Activated T-cell treated with anti-CD3 and anti-CD28 coated beads for 1 hour (primary cell): ENCODE data around the gene DNAJC8.
A peak's percentile ranks its signal among the peaks of the same experiment; 100 is the strongest.

ENCODE experiments used
- DNase-seq: peaks from one replicate; pipeline ENCODE4 v3.0.0-alpha.2; 2020; ENCODE audit warnings: low read depth

The DNAJC8 gene

DNA sequence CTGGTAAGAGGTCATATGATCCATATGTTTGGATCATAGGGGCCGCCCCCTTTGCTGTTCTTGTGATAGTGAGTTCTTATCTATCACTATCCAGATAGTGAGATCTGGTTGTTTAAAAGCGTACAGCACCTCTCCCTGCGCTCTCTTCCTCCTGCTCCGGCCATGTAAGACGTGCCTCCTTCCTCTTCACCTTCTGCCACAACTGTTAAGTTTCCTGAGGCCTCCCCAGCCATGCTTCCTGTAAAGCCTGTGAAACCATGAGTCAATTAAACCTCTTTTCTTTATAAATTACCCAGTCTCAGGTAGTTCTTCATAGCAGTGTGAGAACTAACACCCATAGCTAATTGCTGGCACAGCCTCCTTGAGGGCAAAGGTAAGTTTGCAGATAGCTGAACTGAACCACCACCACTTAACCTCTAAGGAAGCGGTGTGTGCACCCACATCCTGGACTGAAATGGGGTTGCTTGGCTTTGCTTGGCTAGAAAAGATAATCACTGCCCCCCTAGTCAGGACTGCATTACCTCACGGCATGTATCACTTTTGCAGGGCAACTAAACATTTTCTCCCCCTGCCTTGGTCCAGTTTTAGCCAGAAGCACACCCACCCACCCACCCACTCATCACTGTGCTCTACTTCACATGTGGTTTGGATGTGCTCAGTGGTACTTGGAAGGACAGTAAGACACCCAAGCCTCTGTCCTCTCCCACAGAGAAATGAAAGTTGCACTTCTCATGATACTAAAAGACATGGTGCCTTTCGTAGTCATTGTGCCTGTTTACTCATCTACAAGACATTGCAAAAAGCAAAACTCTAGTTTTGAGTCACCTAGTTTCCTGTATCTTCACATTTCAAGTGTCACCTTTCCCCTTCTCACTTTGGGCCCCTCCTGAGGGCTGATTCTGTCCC is 33.2 kb downstream of the DNAJC8 start:
- peak; percentile 29 for DNase-seq

DNA sequence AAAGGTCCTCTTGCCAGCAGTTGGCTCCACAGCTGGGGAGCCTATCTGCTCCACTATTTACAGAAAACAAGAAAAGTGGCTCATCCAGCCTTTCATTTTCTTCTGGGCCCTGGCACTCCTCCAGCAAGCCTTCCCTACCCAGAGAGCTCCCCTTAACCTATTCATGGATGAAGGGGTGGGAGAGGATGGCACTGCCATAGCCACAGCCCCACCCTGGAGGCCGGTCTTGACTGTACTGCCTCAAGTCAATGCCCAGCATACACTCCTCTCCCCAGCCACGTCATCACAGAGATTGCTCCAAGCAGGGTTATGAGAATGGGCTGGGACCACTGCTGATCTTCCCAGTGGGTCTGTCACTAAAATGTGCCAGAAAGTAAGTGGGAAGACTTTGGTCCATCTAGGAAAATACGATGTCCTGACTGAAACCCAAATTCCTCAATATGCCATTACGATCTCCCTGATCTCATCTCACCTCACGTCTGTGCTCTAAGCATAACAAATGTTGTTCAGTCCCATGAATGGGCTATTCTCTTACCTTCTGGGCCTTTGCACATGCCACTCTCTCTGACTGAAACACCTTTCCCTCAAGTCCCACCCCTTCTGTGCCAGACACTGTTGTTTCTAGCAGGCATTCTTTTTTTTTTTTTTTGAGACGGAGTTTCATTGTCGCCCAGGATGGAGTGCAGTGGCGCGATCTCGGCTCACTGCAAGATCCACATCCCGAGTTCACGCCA is 35.0 kb downstream of the DNAJC8 start:
- no peak for DNase-seq

DNA sequence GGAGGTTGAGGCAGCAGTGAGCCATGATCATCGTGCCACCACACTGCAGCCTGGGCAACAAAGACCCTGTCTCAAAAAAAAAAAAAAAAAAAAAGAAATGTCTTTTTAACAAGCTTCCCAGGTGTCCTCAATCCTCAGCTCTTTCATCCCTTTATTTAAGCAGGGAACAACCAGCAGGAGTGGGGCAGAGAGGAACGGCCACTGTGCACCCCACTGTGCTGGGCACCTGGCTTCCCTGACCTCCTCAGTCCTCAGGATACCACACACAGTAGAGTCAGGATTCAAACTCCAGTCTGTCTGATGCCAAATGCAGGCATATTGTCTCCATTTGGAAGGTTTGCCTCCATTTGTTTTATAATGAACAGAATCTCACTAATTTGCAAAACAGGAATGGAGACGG is 36.5 kb downstream of the DNAJC8 start:
- no peak for DNase-seq

DNA sequence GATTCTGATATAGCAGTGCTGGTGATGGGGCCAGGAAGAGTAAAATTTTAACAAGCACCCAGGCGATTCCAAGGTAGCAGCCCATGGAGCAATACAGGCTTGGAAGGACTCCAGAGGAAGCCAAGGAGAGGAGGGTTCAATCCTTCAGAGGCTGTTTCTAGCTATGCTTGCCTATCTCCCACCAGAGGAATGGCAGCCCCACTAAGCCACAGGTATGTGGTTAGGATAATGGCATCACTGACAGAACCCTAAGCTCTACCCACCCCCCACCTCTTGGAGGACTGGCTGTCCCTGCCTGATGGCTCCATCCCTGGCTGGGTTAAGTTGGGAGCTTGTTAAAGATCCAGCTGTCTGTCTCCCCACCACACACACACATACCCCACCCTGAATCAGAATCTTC is 37.0 kb downstream of the DNAJC8 start:
- DNase-seq, result no peak

DNA sequence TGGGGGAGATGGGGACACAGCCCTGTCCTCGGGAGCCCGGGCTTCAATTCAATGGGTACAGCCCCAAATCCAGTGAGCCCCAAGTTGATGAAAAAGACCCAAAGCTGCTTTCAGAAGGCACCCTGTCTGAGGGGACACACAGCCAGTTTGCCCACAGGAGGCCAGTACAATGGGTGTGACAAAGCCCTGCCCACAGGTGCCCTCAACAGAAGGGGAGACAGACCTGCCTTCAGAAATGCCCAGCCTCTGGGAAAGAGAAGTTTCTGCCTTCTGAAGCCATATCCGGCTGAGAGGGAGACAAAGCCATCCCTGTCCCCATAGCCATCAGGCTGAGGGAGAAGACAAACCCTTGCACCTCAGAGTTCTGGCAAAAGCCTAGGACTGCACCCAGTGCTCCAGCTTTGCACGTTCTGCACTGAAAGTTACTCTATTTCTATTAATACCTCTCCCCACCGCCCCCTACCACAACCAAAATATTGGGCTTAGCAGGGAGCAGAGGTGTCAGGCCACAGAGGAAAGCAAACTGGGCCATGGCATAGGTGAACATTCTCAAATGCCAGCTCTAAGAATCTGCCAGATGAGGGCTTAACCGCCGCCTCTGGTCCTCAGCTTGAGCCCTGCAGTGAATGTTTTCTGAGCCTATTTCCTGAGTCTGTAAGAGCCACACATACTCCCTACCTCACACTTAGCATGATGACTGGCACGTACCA is 38.3 kb downstream of the DNAJC8 start:
- DNase-seq, result no peak

DNA sequence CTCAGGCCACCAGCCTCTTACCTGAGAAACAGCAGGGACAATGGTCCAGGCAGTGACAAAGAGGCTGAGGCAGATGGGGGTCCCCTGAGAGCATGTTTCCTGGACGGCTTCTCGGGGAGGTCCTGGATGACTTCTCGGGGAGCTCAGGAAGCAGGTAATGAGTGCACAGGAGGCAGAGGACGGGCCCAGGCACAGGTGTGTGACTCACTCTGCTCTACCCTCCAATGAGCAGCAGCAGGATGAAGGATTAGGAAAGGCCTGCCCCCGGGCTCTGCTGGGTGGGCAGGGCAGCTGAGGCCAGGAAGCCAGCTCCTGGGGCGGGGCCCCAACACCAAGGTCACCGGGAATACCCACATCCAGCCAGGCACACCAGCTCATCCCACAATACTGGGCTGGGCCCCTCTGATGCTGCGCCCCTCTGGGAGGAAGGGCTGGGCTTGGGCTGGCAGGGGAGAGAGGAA is 39.1 kb downstream of the DNAJC8 start:
- no peak for DNase-seq

DNA sequence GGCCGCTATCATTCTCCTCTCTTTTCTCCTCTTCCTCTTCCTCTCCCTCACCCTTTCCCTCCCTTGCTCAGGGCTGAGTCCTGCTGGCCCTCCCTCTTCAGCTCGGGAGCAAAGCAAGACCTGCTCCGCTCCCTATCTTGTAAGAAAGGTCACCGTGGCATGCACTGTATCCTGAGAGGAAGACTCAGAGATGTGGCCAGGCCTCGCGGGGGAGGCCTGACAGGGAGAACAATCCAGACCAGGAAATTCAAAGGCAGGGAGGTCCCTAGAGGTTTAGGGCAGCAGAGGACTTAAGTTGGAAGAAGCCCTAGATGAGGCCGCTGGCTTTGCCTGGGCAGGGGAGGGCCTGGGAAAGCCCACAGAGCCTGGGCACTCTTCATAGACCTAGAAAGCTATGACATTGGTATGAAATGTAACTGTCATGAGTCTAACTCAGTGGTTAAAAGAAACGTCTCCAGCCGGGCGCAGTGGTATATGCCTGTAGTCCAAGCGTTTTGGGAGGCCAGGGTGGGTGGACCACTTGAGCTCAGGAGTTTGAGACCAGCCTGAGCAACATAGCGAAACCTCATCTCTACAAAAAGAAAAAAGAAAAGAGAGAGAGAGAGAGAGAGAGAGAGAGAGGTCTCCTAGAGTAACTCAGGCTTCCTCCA is 41.7 kb downstream of the DNAJC8 start:
- no peak for DNase-seq

DNA sequence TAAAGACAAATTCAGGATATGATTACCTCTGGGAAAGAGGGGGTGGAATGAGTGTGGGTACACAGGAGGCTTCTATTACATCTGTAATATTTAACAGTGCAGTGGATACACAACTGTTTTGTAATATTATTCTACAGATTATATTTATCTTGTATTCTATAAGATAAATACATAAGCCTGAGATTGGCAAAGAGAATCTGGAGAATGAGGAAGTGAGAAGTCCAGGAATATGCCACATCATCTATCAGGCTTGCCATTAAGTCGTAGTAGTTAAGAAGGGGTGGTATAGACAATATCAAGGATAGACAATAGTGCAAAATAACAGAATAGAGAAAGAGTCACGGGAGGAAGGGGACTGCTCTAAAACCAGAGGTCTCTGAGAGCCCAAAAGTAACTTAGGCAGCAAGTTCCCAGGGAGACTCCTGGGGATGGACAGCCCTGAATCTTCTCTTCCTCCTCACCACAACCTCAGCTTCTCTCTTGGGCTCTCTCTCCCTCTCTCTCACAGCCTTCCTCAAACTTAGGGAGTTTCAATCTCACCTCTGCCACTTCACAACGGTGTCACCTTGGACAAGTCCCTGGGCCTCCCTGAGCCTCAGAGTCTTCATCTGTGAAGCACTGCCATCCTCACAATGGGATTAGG is 42.4 kb downstream of the DNAJC8 start:
- no peak for DNase-seq

DNA sequence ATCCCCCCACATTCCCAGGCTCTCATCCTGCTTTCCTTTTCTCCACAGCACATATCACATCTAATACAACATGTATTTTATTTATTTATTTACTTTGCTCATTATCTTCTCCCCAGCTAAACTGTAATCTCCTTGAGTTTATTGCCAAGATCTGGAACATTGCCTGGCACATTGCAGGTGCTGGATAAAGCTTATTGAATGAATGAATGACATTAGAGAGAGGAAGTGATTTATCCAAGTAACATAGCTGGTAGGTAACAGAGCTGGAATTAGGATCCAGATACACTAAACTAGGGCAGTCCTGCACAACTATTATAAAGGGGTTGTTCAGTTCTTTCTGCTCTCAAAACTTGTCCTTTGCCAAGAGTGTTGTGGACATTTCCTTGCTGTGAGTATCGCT is 47.8 kb downstream of the DNAJC8 start:
- no peak for DNase-seq

DNA sequence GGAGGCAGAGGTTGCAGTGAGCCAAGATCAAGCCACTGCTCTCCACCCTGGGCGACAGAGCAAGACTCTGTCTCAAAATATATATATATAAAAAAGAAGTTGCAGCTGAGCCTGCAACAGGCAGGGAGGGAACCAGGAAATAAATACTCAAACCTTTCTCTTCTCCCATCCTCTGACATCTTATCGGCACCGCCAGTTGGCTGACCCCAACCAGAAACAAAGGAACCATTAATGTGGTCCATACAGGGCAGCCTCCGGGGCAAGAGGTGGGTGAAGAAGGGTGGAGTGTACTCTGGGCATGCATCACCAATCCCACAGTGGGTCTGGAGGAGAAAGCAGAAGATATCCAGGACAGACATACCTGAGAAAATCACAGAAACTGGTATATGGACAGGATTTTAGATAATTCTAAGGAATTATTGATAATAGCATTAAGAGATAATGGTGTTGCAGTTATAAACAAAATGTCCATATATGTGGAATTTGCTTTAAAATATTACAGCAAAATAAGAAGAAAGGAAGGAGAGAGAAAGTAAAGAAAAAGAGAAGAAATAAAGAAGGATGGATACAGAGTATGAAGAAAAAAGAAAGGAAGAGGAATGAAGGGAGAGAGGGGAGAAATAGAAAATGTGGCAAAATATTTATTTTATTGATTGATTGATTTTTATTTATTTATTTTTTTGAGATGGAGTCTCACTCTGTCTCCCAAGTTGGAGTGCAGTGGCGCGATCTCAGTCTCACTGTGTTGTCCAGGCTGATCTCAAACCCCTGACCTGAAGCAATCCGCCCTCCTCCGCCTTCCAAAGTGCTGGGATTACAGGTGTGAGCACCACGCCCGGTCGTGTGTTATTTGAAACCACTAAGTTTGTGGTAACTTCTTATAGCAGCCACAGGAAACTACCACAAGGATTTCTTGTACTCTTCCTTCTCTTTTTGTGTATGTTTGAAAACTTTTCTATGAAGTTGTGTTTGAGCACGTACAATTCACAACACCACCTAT is 52.2 kb downstream of the DNAJC8 start:
- DNase-seq, result no peak

DNA sequence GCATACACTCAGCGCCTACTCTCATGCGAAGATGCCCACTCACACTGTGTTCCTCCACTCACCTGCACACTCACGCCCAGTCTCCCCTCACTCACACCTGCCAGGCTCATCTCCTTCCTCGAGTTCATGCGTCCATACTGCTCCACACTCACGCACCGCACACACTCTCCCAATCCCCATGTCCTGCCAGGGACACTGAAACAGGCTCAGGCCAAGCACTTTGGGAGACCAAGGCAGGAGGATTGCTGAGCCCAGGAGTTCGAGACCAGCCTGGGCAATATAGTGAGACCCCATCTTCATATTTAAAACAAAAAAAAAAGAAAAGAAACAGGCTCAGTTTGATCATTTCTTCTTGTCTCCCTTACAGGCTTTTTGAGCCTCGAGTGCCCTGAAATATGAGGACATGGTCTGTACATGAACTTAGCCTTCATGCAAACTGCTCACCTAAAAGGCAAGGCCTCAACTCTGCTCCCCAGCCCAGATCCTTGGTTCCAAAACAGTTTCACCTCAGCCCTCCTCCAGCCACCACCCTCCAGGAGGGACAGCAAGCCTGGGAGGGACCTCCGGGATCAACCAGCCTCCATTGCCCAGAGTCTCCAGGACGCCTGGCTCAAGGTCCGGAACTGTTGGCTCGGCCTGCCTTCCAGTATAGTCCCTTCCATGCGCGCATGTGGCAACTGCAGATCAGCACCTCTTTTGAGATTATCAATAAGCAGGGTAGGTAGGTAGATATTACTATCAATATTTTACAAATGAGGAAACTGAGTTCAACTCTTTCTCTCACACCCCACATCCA is 53.9 kb downstream of the DNAJC8 start:
- DNase-seq, result no peak

DNA sequence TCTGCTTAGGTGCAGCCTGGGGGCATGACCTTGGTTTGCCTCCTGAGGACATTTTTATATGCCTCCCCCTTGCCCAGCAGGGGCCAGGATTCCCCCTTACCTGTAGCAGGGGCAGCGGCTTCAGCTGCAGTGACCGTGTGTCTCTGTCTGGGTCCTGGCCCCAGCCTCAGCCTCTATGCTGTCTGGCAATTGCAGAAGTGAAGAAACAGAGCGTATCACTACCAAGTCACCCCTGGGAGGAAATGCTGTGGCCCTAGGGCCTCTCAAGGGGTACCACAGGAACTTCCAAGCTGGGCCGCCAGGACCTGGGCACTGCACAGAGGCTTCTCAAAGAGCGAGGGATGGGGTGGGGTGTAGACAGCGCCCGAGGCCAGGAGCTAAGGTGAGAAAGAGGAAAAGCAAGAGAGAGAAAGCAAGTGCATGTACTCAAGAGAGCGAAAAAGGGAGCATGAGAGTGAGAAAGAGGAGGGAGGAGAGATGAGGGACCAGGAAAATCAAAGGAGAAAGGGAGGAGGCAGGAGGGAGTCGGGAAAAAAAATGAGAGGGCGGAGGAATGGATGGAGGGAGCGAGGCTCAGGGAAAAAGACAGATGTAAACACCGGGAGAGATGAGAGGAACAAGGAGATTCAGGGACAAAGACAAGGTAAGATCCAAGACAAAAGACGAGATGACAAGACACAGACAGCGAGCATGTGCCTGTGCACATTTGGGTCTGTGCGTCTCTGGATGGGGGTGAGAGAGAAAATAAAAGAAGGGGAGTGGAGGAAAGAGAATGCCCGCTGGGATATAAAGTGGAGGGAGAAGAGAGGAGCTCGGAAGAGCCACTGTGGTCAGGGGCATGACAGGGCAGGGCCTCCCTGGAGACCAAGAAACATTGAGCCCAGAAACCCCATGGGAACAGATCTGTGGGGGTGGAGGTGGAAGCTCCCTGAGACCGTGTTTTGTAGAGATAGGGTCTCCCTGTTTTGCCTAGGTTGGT is 56.0 kb downstream of the DNAJC8 start, which contains the start of gene PTAFR:
Gene PTAFR, minus strand, starts transcription at position 199 of the 979 bp plus-strand sequence. CDS start 25,669 bp downstream, outside the sequence.
- DNase-seq, result no peak

DNA sequence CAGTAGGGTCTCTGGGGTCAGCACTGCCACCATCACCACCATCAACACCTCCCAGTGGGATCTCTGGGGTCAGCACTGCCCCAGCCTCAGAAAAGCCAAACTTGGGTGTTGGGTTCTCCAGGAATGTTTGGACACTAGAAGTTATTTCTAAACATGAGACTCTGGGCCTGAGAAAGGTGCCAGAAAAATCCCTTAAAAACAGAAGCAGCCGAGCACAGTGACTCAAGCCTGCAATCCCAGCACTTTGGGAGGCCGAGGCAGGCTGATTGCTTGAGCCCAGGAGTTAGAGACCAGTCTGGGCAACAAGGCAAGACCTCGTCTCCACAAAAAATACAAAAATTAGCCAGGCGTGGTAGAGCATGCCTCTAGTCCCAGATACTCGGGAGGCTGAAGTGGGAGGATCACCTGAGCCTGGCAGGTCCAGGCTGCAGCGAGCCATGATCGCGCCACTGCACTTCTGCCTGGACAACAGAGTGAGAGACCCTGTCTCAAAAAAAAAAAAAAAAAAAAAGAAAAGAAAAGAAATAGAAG is 56.8 kb downstream of the DNAJC8 start:
- no peak for DNase-seq

DNA sequence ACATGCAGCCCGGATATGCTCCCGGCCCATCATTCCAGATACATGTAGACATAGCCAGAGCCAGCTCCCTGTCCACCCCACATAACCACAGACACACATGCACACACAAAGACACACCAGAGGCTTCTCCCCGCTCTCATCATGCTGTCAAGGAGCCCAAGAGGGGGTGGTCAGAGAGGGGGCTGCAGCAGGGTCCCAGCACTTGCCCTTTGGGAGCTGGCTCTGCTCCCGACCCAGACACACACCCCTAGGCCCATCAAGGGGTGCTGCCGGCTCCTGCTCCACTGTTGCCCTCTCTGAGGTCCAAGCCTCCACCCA is 58.9 kb downstream of the DNAJC8 start:
- DNase-seq, result no peak

DNA sequence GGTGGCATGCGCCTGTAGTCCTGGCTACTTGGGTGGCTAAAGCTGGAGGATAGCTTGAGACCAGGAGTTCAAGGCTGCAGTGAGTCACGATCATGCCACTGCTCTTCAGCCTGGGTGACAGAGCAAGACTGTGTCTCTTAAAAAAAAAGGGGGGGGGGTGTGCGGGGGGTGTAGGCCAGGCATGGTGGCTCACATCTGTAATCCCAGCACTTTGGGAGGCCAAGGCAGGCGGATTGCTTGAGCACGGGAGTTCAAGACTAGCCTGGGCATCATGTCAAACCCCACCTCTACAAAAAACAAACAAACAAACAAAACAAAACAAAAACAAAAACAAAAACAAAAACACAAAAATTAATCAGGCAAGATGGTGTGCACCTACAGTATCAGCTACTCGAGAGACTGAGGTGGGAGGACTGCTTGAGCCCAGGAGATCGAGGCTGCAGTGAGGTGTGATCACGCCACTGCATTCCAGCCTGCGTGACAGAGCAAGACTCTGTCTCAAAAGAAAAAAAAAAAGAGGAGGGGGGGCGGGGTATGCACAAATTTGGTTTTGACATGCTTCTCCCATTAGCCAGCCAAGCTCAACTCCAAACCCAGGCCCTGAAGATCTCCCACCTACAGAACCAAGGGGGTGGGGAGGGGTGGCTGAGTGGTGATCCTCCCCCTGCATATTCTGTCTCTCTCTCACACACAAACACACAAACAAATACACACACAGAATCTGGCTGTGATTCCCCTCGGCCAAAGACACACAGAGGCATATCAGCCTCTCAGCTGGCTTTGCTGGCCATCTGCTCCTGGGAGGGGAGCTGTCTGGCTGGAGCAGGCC is 59.5 kb downstream of the DNAJC8 start:
- no peak for DNase-seq

DNA sequence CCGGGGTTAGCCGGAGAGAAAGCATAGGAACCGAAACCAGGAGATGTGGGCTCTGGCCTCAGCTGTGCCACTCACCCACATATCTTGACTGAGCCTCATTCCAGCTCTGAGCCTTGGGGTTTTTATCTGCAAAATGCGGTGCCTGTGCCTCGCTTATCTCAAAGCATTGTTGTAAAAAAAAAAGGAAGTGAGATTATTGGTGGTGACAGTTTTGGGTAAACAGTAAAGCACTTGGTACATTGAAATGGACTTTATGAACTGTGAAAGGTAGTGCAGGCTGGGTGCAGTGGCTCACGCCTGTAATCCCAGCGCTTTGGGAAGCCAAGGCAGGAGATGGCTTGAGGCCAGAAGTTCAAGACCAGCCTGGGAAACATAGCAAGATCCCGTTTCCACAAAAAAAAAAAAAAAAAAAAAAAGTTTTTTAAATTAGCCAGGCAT is 60.1 kb downstream of the DNAJC8 start:
- DNase-seq, result no peak

DNA sequence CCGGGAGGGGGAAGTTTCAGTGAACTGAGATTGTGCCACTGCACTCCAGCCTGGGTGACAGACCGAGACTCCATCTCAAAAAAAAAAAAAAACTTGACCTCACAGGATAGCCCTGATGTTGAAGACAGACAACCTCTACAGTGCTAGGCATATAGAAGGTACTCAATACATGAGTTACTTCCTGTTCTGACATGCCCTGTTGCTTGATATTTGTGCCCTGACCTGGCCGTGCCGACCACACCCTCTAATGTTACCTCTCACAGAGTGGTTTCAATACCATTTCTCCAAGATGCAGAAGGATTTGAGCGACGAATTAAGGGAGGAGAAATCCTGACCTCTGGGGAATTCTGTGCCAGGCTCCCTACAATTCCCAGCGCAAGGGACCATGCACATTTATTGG is 61.6 kb downstream of the DNAJC8 start:
- DNase-seq, result no peak
